Calu3 (cell line): ENCODE data around the gene ENO1. TPM values are rescaled to one million over a fixed set of nuclear protein-coding genes. Genes with fewer than 3 reads are reported as not detected.

Experiments used
- BruUV-seq: library from RNA; stranded (reverse); fragments of 400-500 nt; replicated peaks from 2 replicates; lab custom pipeline; 2021; lab: Mats Ljungman, UMichigan
- CTCF ChIA-PET: fragments of 300-600 bp; sonication (Branson Sonifier 250); formaldehyde crosslinking; loops from one replicate; lab custom pipeline; 2022; ENCODE audit warnings: antibody characterized with exemption; lab: Charles Lee
- DNase-seq: peaks from one replicate; pipeline ENCODE4 v3.0.0; 2022
- H3K27ac Mint-ChIP-seq: one replicate; pipeline ENCODE4 v1.8.0; 2022; ENCODE audit warnings: mixed read lengths; ENCODE audit not compliant: unreplicated experiment
- H3K27me3 Mint-ChIP-seq: one replicate; pipeline ENCODE4 v1.8.0; 2022; ENCODE audit warnings: mixed read lengths; ENCODE audit not compliant: unreplicated experiment
- H3K36me3 Mint-ChIP-seq: one replicate; pipeline ENCODE4 v1.8.0; 2022; ENCODE audit warnings: mild to moderate bottlenecking, moderate library complexity, mixed read lengths; ENCODE audit not compliant: insufficient read depth, unreplicated experiment
- H3K4me1 Mint-ChIP-seq: one replicate; pipeline ENCODE4 v1.8.0; 2022; ENCODE audit warnings: mild to moderate bottlenecking, low read depth, mixed read lengths; ENCODE audit not compliant: unreplicated experiment
- H3K4me3 Mint-ChIP-seq: one replicate; pipeline ENCODE4 v1.8.0; 2022; ENCODE audit warnings: mild to moderate bottlenecking, low read depth, moderate library complexity, mixed read lengths; ENCODE audit not compliant: unreplicated experiment
- H3K9me3 Mint-ChIP-seq: one replicate; pipeline ENCODE4 v1.8.0; 2022; ENCODE audit warnings: low read depth, mixed read lengths; ENCODE audit not compliant: unreplicated experiment
- intact Hi-C: fragments of 100-400 bp; cut with micrococcal nuclease; formaldehyde crosslinking; loops from one replicate; pipeline ENCODE4 v1.10.0; 2022; ENCODE audit not compliant: unreplicated experiment
- total RNA-seq: library from RNA; stranded (reverse); gene quantifications from 2 replicates; pipeline ENCODE4 v1.2.3, GENCODE V29; 2022
- TF ChIP-seq, protein P1 (sequence below): fragments of 200-600 bp; IDR thresholded peaks from one replicate; pipeline ENCODE4 v1.8.0; 2022; ENCODE audit warnings: antibody characterized with exemption; ENCODE audit not compliant: unreplicated experiment

Gene ENO1
- total RNA-seq, 1 experiment from 2014 or later, result 1,003 TPM

DNA sequence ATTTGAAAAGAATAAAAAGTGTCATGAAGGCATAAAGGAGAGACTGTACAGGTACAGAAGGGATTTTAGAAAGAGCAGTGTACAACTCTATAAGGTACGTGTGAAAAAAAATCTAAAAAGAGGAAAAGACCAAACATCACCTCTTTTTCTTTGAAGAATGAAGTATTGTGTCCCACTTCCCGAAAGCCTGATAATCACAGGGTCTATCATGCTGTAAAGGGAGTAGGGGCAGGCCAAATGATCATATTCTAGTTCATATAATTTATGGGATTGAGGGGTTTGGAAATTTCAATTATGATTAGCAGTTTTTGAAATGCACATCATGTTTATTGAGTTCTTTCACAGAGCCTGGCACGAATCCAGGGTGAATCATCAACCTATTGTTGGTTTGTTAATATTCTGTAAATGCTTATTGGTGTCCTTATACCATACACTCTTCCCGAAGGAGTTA lies 60.1 kb downstream of the ENO1 start:
- peak; percentile 55 for DNase-seq
- TF ChIP-seq, protein P1, sequence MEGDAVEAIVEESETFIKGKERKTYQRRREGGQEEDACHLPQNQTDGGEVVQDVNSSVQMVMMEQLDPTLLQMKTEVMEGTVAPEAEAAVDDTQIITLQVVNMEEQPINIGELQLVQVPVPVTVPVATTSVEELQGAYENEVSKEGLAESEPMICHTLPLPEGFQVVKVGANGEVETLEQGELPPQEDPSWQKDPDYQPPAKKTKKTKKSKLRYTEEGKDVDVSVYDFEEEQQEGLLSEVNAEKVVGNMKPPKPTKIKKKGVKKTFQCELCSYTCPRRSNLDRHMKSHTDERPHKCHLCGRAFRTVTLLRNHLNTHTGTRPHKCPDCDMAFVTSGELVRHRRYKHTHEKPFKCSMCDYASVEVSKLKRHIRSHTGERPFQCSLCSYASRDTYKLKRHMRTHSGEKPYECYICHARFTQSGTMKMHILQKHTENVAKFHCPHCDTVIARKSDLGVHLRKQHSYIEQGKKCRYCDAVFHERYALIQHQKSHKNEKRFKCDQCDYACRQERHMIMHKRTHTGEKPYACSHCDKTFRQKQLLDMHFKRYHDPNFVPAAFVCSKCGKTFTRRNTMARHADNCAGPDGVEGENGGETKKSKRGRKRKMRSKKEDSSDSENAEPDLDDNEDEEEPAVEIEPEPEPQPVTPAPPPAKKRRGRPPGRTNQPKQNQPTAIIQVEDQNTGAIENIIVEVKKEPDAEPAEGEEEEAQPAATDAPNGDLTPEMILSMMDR, result no peak
- peak overlapping the region; percentile 89 for H3K27ac Mint-ChIP-seq
- BruUV-seq, result TSS peak; percentile 41
- CTCF ChIA-PET, result no interaction called here
- peak overlapping the region; percentile 81 for H3K4me3 Mint-ChIP-seq
- H3K9me3 Mint-ChIP-seq, result no peaks in the 10 kb centered on the region
- H3K27me3 Mint-ChIP-seq, result no peaks in the 10 kb centered on the region
- H3K4me1 Mint-ChIP-seq, result peaks cover 44% of the 10 kb centered on the region
- peaks cover 30% of the 10 kb centered on the region for H3K36me3 Mint-ChIP-seq
- intact Hi-C loops, result loop anchor here (5.0 kb wide), 1 partner anchor 76 kb away; no protein-coding TSS in a partner anchor

DNA sequence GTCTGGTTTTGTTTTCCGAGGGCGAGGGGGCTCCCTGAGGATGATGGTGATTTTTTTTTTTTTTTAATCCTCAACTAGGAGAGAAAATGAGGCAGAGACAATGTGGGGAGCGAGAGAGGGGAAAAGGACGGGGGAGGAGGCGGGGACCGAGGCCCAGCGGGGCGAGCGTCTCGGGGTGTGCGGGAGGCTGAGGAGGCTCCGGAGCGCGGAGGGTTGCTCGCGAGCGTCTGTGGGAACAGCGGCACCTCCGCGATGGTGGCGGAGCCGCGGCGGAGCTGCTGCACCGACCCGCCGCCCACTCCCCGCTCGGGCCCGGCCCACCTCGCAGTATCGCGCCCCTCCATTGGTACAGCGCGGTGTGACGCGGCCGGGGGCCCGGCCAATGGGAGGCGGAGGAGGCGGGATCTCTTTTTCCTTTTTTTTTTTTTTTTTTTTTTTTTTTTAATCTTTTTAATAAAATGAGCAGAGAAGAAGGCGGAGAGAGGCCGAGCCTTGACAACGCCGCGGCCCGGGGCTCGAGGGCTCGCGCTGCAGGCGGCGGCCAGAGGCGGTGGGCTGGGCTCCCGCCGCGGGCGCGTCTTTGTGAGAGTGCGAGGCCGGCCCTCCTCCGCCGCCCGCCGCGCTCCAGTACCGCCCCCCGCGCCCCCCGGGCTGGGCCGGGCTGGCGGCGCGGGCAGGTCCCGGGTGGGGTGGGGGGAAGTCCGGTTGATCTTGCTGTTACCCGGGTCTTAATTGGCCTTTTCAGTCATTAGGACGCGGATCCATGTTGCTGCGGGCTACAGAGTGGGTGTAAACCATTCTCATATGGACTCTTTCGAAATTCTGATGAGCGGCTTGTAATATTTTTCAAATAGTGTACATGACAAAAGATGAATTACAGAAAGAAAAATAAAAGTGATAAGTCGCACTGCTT lies 60.8 kb downstream of the ENO1 start, which contains the start of gene RERE:
Gene RERE (minus strand): TSS at position 229 of the 913 bp plus-strand sequence.
- peak within 1 kb of the TSS; percentile 89 for H3K27ac Mint-ChIP-seq
- H3K9me3 Mint-ChIP-seq, result no peaks in the 10 kb centered on the region
- BruUV-seq, result no TSS peak
- DNase-seq, result peak; percentile 95
- TF ChIP-seq, protein P1, result no peak
- H3K36me3 Mint-ChIP-seq, result peaks cover 30% of the 10 kb centered on the region
- CTCF ChIA-PET, result interaction anchor here (0.7 kb wide), 2 partner anchors 15 to 221 kb away, joined by 4 to 5 read pairs; no protein-coding TSS in a partner anchor
- peak within 1 kb of the TSS; percentile 81 for H3K4me3 Mint-ChIP-seq
- intact Hi-C loops, result loop anchor here (5.0 kb wide), 1 partner anchor 75 kb away; no protein-coding TSS in a partner anchor
- H3K4me1 Mint-ChIP-seq, result peaks cover 43% of the 10 kb centered on the region
- no peaks in the 10 kb centered on the region for H3K27me3 Mint-ChIP-seq

- CTCF ChIA-PET, result interaction anchor here (0.7 kb wide), 2 partner anchors 14 to 220 kb away, joined by 4 to 5 read pairs; no protein-coding TSS in a partner anchor
- TSS peak; percentile 34 for BruUV-seq
- Mint-ChIP-seq H3K9me3 (no peaks in the 10 kb centered on the region), H3K27me3 (no peaks in the 10 kb centered on the region), H3K4me3 (peak overlapping the region; percentile 81), H3K27ac (peak overlapping the region; percentile 89), H3K4me1 (peaks cover 39% of the 10 kb centered on the region), H3K36me3 (peaks cover 30% of the 10 kb centered on the region)
- intact Hi-C loops, result loop anchor here (5.0 kb wide), 1 partner anchor 75 kb away; no protein-coding TSS in a partner anchor
- TF ChIP-seq, protein P1, result no peak
- peak; percentile 7 for DNase-seq
Measured at GRCh38 chr1:8816831-8817411, 61.6 kb downstream of the ENO1 start.

GRCh38 chr1:8816264-8816663 lies 62.2 kb downstream of the ENO1 start:
- peak overlapping the region; percentile 81 for H3K4me3 Mint-ChIP-seq
- H3K9me3 Mint-ChIP-seq, result no peaks in the 10 kb centered on the region
- no TSS peak for BruUV-seq
- TF ChIP-seq, protein P1, result no peak
- H3K36me3 Mint-ChIP-seq, result peaks cover 30% of the 10 kb centered on the region
- intact Hi-C loops, result loop anchor here (5.0 kb wide), 1 partner anchor 74 kb away; no protein-coding TSS in a partner anchor
- peak overlapping the region; percentile 89 for H3K27ac Mint-ChIP-seq
- H3K27me3 Mint-ChIP-seq, result no peaks in the 10 kb centered on the region
- CTCF ChIA-PET, result no interaction called here
- no peak for DNase-seq
- peaks cover 39% of the 10 kb centered on the region for H3K4me1 Mint-ChIP-seq
